ENCODE data around the gene LMNA.

GRCh38 chr1:156080241-156080862 lies 34.2 kb upstream of the LMNA start:
- TF ChIP-seq EZH2phosphoT487 (IDR thresholded peaks at IDR 0.05; ENCODE audit: borderline replicate concordance, low read length) = no peak
- no peak for TF ChIP-seq CTCF (IDR thresholded peaks at IDR 0.05; ENCODE audit: low read depth, low read length, poor library complexity, severe bottlenecking)
